HCT116 (cell line): ENCODE results near the gene PROSER3. TPM values are rescaled to one million over a fixed set of nuclear protein-coding genes. Genes with fewer than 3 reads are reported as not detected.

Experiments
- ATAC-seq: fragments of 200-7000 bp; cut with Tn5 transposase; 2 replicates; pipeline ENCODE4 v1.9.1; 2020; ENCODE audit warnings: mild to moderate bottlenecking, moderate library complexity
- BruUV-seq: library from RNA; stranded (reverse); fragments of 400-500 nt; replicated peaks from 2 replicates; lab custom pipeline; 2021; lab: Mats Ljungman, UMichigan
- CTCF ChIA-PET: fragments of 300-600 bp; sonication (Branson Sonifier 250); formaldehyde crosslinking; loops from one replicate; lab custom pipeline; 2021; ENCODE audit warnings: antibody characterized with exemption; lab: Charles Lee
- POLR2A ChIA-PET: fragments of 300-600, 350-600 bp; sonication (Branson Sonifier 250); formaldehyde crosslinking; loops from one replicate; lab custom pipeline; 2021; ENCODE audit warnings: antibody characterized with exemption; lab: Charles Lee
- RAD21 ChIA-PET, 2 experiments: fragments of 300-600 bp; sonication (Branson Sonifier 250); formaldehyde crosslinking; loops; one replicate each; lab custom pipeline; 2023; ENCODE audit warnings: low total read pairs in 2 of 2; ENCODE audit not compliant: uncharacterized antibody in 2 of 2, unreplicated experiment in 2 of 2, low non-redundant PET in 1 of 2; lab: Charles Lee
- DNase-seq: peaks from one replicate; pipeline ENCODE4 v3.0.0-alpha.2; 2010; ENCODE audit warnings: low read depth, low spot score
- H2AFZ ChIP-seq: fragments of 200-600 bp; shearing (Covaris generic), sonication (generic); 2 replicates; pipeline ENCODE4 v1.6.1; 2017; ENCODE audit warnings: low read depth, mixed run types, mixed read lengths, antibody characterized with exemption, low read length; ENCODE audit not compliant: poor library complexity, severe bottlenecking
- H3K27ac ChIP-seq: 2 replicates; pipeline ENCODE4 v1.5.1; 2012; ENCODE audit warnings: low read depth, low read length
- H3K27me3 ChIP-seq: fragments of 200-600 bp; sonication (generic); 2 replicates; pipeline ENCODE4 v1.6.1; 2016; ENCODE audit warnings: mixed run types, low read length, mixed read lengths; ENCODE audit not compliant: insufficient read depth
- H3K36me3 ChIP-seq, 2 experiments: fragments of 200-500 bp in 1 of 2; fragments of 200-600 bp in 1 of 2; sonication (Bioruptor generic) in 1 of 2; sonication (generic) in 1 of 2; 2 replicates each; pipeline versions ENCODE4 v1.5.1 to v1.6.1; 2014 to 2016; ENCODE audit warnings: low read length in 2 of 2, inconsistent platforms in 1 of 2, mixed read lengths in 1 of 2, mixed run types in 1 of 2; ENCODE audit not compliant: insufficient read depth in 2 of 2, control insufficient read depth in 1 of 2
- H3K4me1 ChIP-seq, 2 experiments: fragments of 200-600 bp in 1 of 2; sonication (generic) in 1 of 2; 2 replicates each; pipeline versions ENCODE4 v1.5.1 to v1.6.1; 2012 to 2017; ENCODE audit warnings: low read length in 2 of 2, inconsistent platforms in 1 of 2, mild to moderate bottlenecking in 1 of 2, mixed read lengths in 1 of 2, mixed run types in 1 of 2, moderate library complexity in 1 of 2; ENCODE audit not compliant: insufficient read depth in 2 of 2, control insufficient read depth in 1 of 2
- H3K4me2 ChIP-seq: fragments of 200-600 bp; sonication (generic); 2 replicates; pipeline ENCODE4 v1.6.1; 2017; ENCODE audit warnings: mixed run types, low read length, mixed read lengths
- H3K4me3 ChIP-seq, 2 experiments: fragments of 200-600 bp in 1 of 2; sonication (generic) in 1 of 2; replicated peaks in 1 of 2; 2 replicates each; pipeline ENCODE4 v1.5.1; 2011 to 2016; ENCODE audit warnings: low read length in 2 of 2, control low read depth in 1 of 2, low read depth in 1 of 2, mild to moderate bottlenecking in 1 of 2, mixed read lengths in 1 of 2, mixed run types in 1 of 2
- H3K79me2 ChIP-seq: fragments of 200-600 bp; sonication (generic); 2 replicates; pipeline ENCODE4 v1.6.1; 2017; ENCODE audit warnings: mild to moderate bottlenecking, mixed run types, low read length, moderate library complexity, mixed read lengths; ENCODE audit not compliant: insufficient read depth
- H3K9ac ChIP-seq: fragments of 200-600 bp; sonication (generic); 2 replicates; pipeline ENCODE4 v1.6.1; 2016; ENCODE audit warnings: low read length, mixed read lengths
- H3K9me2 ChIP-seq: fragments of 200-600 bp; sonication (generic), shearing (Covaris generic); 2 replicates; pipeline ENCODE4 v1.6.1; 2017; ENCODE audit warnings: mixed run types, mild to moderate bottlenecking, moderate library complexity; ENCODE audit not compliant: insufficient read depth
- H3K9me3 ChIP-seq, 2 experiments: fragments of 200-500 bp in 1 of 2; fragments of 200-600 bp in 1 of 2; sonication (Bioruptor generic) in 1 of 2; sonication (generic) in 1 of 2; 2 replicates each; pipeline ENCODE4 v1.6.1; 2014 to 2017; ENCODE audit warnings: low read length in 2 of 2, mixed read lengths in 2 of 2, inconsistent platforms in 1 of 2, low read depth in 1 of 2, mild to moderate bottlenecking in 1 of 2, mixed run types in 1 of 2, moderate library complexity in 1 of 2; ENCODE audit not compliant: control insufficient read depth in 1 of 2, insufficient read depth in 1 of 2
- H4K20me1 ChIP-seq: fragments of 200-600 bp; sonication (generic), shearing (Covaris generic); 2 replicates; pipeline ENCODE4 v1.6.1; 2017; ENCODE audit warnings: mixed run types, mild to moderate bottlenecking, moderate library complexity; ENCODE audit not compliant: insufficient read depth
- CBX3 ChIP-seq: IDR thresholded peaks from 2 replicates; pipeline ENCODE4 v1.6.1; 2012; ENCODE audit warnings: low read depth
- EZH2phosphoT487 ChIP-seq: fragments of 200-600 bp; IDR thresholded peaks from 2 replicates; pipeline ENCODE4 v1.6.1; 2018; ENCODE audit warnings: antibody characterized with exemption, borderline replicate concordance
- FOSL1 ChIP-seq: IDR thresholded peaks from 2 replicates; pipeline ENCODE4 v1.6.1; 2012; ENCODE audit warnings: low read depth
- POLR2AphosphoS5 ChIP-seq: IDR thresholded peaks from 2 replicates; pipeline ENCODE4 v1.6.1; 2011; ENCODE audit warnings: mild to moderate bottlenecking, low read depth, low read length, moderate library complexity
- SIN3A ChIP-seq: IDR thresholded peaks from 2 replicates; pipeline ENCODE4 v1.6.1; 2012; ENCODE audit warnings: low read depth
- SP1 ChIP-seq: IDR thresholded peaks from 2 replicates; pipeline ENCODE4 v1.6.1; 2012; ENCODE audit warnings: low read depth
- SRF ChIP-seq: IDR thresholded peaks from 2 replicates; pipeline ENCODE4 v1.6.1; 2012; ENCODE audit warnings: low read depth
- TCF7L2 ChIP-seq: IDR thresholded peaks from 2 replicates; pipeline ENCODE4 v1.7.0; 2011; ENCODE audit warnings: borderline replicate concordance, inconsistent platforms; ENCODE audit not compliant: insufficient read depth, insufficient read length; ENCODE audit errors: extremely low read depth
- ZNF274 ChIP-seq: fragments of 200-500 bp; sonication (Bioruptor generic); IDR thresholded peaks from 2 replicates; pipeline ENCODE4 v1.6.1; 2014; ENCODE audit warnings: mild to moderate bottlenecking, low read depth, low read length, inconsistent platforms
- intact Hi-C: fragments of 100-400 bp; cut with micrococcal nuclease; formaldehyde crosslinking; loops from 2 replicates; pipeline ENCODE4 v1.10.0; 2022
- total RNA-seq: library from RNA; stranded (reverse); gene quantifications from one replicate; pipeline ENCODE4 v1.2.1, GENCODE V29; 2021; ENCODE audit not compliant: unreplicated experiment
- TF ChIP-seq, protein P1 (sequence below): IDR thresholded peaks from 2 replicates; pipeline ENCODE4 v1.6.1; 2012; ENCODE audit warnings: low read depth
- TF ChIP-seq, protein P2 (sequence below): IDR thresholded peaks from 2 replicates; pipeline ENCODE4 v1.6.1; 2012
- TF ChIP-seq, protein P3 (sequence below): IDR thresholded peaks from 2 replicates; pipeline ENCODE4 v1.6.1; 2011; ENCODE audit warnings: mild to moderate bottlenecking, low read length, moderate library complexity; ENCODE audit not compliant: insufficient replicate concordance; ENCODE audit errors: extremely low read depth
- TF ChIP-seq, protein P4 (sequence below), 3 experiments: fragments of 200-600 bp in 1 of 3; sonication (generic) in 1 of 3; IDR thresholded peaks in 2 of 3; conservative IDR thresholded peaks in 1 of 3; 2 replicates each; pipeline ENCODE4 v1.5.1; 2012 to 2017; ENCODE audit warnings: low read depth in 2 of 3, low read length in 2 of 3, antibody characterized with exemption in 1 of 3, borderline replicate concordance in 1 of 3, control low read depth in 1 of 3, mild to moderate bottlenecking in 1 of 3, mixed read lengths in 1 of 3, mixed run types in 1 of 3, moderate library complexity in 1 of 3; ENCODE audit not compliant: insufficient read depth in 1 of 3

Gene PROSER3
- total RNA-seq, 1 experiment from 2014 or later: 42.5 TPM

DNA sequence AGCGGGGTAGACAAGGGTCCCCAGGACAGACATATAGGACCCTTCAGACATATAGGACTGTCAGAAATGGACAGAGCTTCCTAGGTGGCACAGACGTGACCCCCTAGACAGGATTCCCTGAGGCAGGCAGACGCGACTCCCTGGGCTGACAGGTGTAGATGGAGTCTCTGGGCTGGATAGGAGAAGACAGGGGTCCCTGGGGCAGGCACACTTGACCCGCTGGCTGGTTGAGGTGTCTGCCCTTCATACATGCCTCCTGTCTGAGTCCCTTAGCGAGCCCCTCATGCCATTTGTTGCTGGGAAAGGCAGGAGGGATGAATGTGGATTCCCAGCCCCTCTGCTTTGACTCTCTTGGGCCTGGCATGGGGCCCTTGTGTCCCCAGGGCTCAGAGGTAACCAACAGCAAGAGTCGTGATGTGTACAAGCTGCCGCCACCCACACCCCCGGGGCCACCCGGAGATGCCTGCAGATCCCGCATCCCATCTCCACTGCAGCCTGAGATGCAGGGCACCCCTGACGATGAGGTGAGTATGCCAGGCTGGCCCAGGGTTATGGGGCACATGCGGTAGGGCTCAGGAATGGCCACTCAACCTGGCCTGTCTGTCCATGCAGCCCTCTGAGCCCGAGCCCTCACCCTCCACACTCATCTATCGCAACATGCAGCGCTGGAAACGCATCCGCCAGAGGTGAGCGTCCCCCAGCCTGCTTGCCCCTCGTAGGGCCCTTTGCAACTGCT lies 4.2 kb upstream of the PROSER3 start:
- POLR2A ChIA-PET: no interaction called here
- TF ChIP-seq TCF7L2: no peak
- TF ChIP-seq POLR2AphosphoS5: no peak
- TF ChIP-seq, protein P1, sequence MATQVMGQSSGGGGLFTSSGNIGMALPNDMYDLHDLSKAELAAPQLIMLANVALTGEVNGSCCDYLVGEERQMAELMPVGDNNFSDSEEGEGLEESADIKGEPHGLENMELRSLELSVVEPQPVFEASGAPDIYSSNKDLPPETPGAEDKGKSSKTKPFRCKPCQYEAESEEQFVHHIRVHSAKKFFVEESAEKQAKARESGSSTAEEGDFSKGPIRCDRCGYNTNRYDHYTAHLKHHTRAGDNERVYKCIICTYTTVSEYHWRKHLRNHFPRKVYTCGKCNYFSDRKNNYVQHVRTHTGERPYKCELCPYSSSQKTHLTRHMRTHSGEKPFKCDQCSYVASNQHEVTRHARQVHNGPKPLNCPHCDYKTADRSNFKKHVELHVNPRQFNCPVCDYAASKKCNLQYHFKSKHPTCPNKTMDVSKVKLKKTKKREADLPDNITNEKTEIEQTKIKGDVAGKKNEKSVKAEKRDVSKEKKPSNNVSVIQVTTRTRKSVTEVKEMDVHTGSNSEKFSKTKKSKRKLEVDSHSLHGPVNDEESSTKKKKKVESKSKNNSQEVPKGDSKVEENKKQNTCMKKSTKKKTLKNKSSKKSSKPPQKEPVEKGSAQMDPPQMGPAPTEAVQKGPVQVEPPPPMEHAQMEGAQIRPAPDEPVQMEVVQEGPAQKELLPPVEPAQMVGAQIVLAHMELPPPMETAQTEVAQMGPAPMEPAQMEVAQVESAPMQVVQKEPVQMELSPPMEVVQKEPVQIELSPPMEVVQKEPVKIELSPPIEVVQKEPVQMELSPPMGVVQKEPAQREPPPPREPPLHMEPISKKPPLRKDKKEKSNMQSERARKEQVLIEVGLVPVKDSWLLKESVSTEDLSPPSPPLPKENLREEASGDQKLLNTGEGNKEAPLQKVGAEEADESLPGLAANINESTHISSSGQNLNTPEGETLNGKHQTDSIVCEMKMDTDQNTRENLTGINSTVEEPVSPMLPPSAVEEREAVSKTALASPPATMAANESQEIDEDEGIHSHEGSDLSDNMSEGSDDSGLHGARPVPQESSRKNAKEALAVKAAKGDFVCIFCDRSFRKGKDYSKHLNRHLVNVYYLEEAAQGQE: no peak
- no peak for TF ChIP-seq SP1
- no peak for TF ChIP-seq SRF
- no peak for TF ChIP-seq SIN3A
- TF ChIP-seq, protein P2, sequence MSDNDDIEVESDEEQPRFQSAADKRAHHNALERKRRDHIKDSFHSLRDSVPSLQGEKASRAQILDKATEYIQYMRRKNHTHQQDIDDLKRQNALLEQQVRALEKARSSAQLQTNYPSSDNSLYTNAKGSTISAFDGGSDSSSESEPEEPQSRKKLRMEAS: no peak
- no peak for TF ChIP-seq EZH2phosphoT487
- TF ChIP-seq, protein P3, sequence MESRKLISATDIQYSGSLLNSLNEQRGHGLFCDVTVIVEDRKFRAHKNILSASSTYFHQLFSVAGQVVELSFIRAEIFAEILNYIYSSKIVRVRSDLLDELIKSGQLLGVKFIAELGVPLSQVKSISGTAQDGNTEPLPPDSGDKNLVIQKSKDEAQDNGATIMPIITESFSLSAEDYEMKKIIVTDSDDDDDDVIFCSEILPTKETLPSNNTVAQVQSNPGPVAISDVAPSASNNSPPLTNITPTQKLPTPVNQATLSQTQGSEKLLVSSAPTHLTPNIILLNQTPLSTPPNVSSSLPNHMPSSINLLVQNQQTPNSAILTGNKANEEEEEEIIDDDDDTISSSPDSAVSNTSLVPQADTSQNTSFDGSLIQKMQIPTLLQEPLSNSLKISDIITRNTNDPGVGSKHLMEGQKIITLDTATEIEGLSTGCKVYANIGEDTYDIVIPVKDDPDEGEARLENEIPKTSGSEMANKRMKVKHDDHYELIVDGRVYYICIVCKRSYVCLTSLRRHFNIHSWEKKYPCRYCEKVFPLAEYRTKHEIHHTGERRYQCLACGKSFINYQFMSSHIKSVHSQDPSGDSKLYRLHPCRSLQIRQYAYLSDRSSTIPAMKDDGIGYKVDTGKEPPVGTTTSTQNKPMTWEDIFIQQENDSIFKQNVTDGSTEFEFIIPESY: no peak
- no peak for TF ChIP-seq CBX3
- TF ChIP-seq ZNF274: no peak
- no peak for TF ChIP-seq FOSL1
- TF ChIP-seq, protein P4, sequence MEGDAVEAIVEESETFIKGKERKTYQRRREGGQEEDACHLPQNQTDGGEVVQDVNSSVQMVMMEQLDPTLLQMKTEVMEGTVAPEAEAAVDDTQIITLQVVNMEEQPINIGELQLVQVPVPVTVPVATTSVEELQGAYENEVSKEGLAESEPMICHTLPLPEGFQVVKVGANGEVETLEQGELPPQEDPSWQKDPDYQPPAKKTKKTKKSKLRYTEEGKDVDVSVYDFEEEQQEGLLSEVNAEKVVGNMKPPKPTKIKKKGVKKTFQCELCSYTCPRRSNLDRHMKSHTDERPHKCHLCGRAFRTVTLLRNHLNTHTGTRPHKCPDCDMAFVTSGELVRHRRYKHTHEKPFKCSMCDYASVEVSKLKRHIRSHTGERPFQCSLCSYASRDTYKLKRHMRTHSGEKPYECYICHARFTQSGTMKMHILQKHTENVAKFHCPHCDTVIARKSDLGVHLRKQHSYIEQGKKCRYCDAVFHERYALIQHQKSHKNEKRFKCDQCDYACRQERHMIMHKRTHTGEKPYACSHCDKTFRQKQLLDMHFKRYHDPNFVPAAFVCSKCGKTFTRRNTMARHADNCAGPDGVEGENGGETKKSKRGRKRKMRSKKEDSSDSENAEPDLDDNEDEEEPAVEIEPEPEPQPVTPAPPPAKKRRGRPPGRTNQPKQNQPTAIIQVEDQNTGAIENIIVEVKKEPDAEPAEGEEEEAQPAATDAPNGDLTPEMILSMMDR (IDR thresholded peaks at IDR 0.05 in 2 of 3, conservative IDR thresholded peaks at IDR 0.05 in 1 of 3; ENCODE audit: borderline replicate concordance in 1 of 3, insufficient read depth in 1 of 3, low read depth in 2 of 3, low read length in 2 of 3): no peak
- no peak for ATAC-seq

More for the DNA sequence above, 4.2 kb upstream of the PROSER3 start:
- RAD21 ChIA-PET: no interaction called here
- Histone ChIP-seq H3K9me2 (no peaks in the 10 kb centered on the region), H3K27me3 (no peaks in the 10 kb centered on the region), H3K4me1 (peaks cover 13 to 14% of the 10 kb centered on the region in 2 experiments), H3K9ac (no peak overlapping the region), H2AFZ (no peak overlapping the region), H3K79me2 (peaks cover 9% of the 10 kb centered on the region), H3K4me2 (no peak overlapping the region), H3K36me3 (no peaks in the 10 kb centered on the region; a peak in 2 of 4 replicates), H3K9me3 (no peaks in the 10 kb centered on the region), H4K20me1 (no peaks in the 10 kb centered on the region), H3K27ac (no peak overlapping the region), H3K4me3 (no peak overlapping the region)
- intact Hi-C loops: no loop called here
- no peak for DNase-seq
- BruUV-seq: no TSS peak
- CTCF ChIA-PET: no interaction called here
